Measurements from ENCODE around the gene AHCYL2.

DNA sequence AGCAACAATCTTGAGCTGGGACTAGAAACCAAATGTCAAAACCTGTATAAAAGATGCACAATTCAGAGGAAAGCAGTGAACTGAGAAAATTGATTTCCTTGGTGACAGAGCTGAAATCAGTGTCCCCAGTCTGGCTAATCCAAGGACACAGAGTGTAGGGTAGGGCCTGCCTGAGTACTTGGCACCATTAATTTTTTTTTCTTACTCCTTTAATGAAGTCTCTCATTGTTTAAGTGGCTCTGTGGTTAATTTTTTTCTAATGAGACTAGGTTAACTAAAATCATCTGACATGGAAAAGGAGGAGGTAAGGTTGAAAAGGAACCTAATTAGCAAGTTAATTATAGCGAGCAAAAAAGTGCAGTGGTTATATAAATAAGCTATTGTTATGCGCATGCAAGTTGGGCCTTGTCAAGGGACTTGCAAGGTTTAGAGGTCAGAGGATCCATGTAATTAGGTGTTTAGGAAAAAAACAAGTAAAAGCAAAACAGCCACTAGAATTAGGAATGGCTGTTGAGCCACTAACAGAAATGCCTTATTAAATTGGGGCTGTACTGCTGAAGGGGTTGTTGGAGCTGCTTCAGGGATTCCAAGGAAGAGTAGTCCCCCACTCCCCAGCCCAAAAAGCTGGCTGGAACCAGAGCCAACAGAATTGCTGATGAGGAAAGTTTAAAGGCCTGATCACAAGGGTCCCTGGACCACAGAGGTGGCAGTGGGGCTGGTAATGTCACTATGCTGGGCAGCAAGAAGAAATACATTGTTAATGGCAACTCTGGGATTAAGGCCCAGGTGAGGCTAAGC, 150.5 kb downstream of the AHCYL2 start:
- TF ChIP-seq, protein P1, sequence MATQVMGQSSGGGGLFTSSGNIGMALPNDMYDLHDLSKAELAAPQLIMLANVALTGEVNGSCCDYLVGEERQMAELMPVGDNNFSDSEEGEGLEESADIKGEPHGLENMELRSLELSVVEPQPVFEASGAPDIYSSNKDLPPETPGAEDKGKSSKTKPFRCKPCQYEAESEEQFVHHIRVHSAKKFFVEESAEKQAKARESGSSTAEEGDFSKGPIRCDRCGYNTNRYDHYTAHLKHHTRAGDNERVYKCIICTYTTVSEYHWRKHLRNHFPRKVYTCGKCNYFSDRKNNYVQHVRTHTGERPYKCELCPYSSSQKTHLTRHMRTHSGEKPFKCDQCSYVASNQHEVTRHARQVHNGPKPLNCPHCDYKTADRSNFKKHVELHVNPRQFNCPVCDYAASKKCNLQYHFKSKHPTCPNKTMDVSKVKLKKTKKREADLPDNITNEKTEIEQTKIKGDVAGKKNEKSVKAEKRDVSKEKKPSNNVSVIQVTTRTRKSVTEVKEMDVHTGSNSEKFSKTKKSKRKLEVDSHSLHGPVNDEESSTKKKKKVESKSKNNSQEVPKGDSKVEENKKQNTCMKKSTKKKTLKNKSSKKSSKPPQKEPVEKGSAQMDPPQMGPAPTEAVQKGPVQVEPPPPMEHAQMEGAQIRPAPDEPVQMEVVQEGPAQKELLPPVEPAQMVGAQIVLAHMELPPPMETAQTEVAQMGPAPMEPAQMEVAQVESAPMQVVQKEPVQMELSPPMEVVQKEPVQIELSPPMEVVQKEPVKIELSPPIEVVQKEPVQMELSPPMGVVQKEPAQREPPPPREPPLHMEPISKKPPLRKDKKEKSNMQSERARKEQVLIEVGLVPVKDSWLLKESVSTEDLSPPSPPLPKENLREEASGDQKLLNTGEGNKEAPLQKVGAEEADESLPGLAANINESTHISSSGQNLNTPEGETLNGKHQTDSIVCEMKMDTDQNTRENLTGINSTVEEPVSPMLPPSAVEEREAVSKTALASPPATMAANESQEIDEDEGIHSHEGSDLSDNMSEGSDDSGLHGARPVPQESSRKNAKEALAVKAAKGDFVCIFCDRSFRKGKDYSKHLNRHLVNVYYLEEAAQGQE (IDR thresholded peaks at IDR 0.05; ENCODE audit: insufficient read depth in 1 of 2, low read depth in 2 of 2, low read length in 2 of 2) = no peak
- TF ChIP-seq TAF1 (IDR thresholded peaks at IDR 0.05; ENCODE audit: borderline replicate concordance, insufficient read depth, low read length) (no peak), POLR2AphosphoS5 (IDR thresholded peaks at IDR 0.05; ENCODE audit: low read depth, low read length) (no peak), FOXP2 (optimal IDR thresholded peaks at IDR 0.05; ENCODE audit: borderline replicate concordance, extremely low read depth, extremely low read length, insufficient read depth) (no peak), SIN3A (IDR thresholded peaks at IDR 0.05; ENCODE audit: borderline replicate concordance, insufficient read depth, low read length) (no peak)

All from PFSK-1 (cell line).